ENCODE results near the gene OVCA2. TPM values are rescaled to one million over a fixed set of nuclear protein-coding genes. Genes with fewer than 3 reads are reported as not detected.

OVCA2 gene
- total RNA-seq, 4 donors from 2014 or later = 19.6 to 40.3 (median 36.5) TPM

GRCh38 chr17:2068519-2069051, 26.8 kb downstream of the OVCA2 start:
- Histone ChIP-seq H3K4me1 (peaks cover under 1 to 88% (median 61%) of the 10 kb centered on the region in 3 donors), H3K27ac (peak overlapping the region in 3 of 4 donors; percentile 86 to 95 (median 92)), H3K4me3 (no peak overlapping the region), H3K27me3 (peaks cover 3% of the 10 kb centered on the region), H3K9me3 (no peaks in the 10 kb centered on the region), H3K36me3 (peaks cover 0 to 82% of the 10 kb centered on the region in 2 donors)
- TF ChIP-seq EP300 (IDR thresholded peaks at IDR 0.05) = no peak
- TF ChIP-seq CTCF (IDR thresholded peaks at IDR 0.05) = no peak
- no peak for TF ChIP-seq POLR2A (IDR thresholded peaks at IDR 0.05)
- TF ChIP-seq POLR2AphosphoS5 (IDR thresholded peaks at IDR 0.05) = no peak
- WGBS, 2 donors (ENCODE audit: low coverage in 1 of 2) = 83% methylated on average over 2 of the region's 15 CpGs; no CpG with 5 or more reads in 1 of the 2 donors
- ATAC-seq = no peak

GRCh38 chr17:2070241-2071023, 28.6 kb downstream of the OVCA2 start:
- peak overlapping the region in 3 of 4 donors; percentile 73 to 85 (median 77) for H3K27ac ChIP-seq

GRCh38 chr17:2071024-2071385, 29.2 kb downstream of the OVCA2 start:
- 100% methylated on average over 1 of the region's 6 CpGs; no CpG with 5 or more reads in 1 of the 2 donors for WGBS, 2 donors (ENCODE audit: low coverage in 1 of 2)
- H3K4me1 ChIP-seq = peaks cover 0 to 82% (median 56%) of the 10 kb centered on the region in 3 donors
- no peaks in the 10 kb centered on the region for H3K27me3 ChIP-seq
- peaks cover 0 to 71% of the 10 kb centered on the region in 2 donors for H3K36me3 ChIP-seq
- no peak for TF ChIP-seq POLR2AphosphoS5 (IDR thresholded peaks at IDR 0.05)
- TF ChIP-seq CTCF (IDR thresholded peaks at IDR 0.05) = no peak
- TF ChIP-seq EP300 (IDR thresholded peaks at IDR 0.05) = no peak
- no peak for TF ChIP-seq POLR2A (IDR thresholded peaks at IDR 0.05)
- H3K27ac ChIP-seq = peak overlapping the region; percentile 15 to 85 (median 75)
- no peak for ATAC-seq
- H3K9me3 ChIP-seq = no peaks in the 10 kb centered on the region
- H3K4me3 ChIP-seq = no peak overlapping the region

More at GRCh38 chr17:2070241-2071023, 28.6 kb downstream of the OVCA2 start:
- Histone ChIP-seq H3K4me3 (no peak overlapping the region), H3K4me1 (peaks cover 0 to 82% (median 57%) of the 10 kb centered on the region in 3 donors), H3K36me3 (peaks cover 0 to 73% of the 10 kb centered on the region in 2 donors), H3K27me3 (no peaks in the 10 kb centered on the region), H3K9me3 (no peaks in the 10 kb centered on the region)
- no peak for ATAC-seq
- TF ChIP-seq POLR2A (IDR thresholded peaks at IDR 0.05) = no peak
- TF ChIP-seq POLR2AphosphoS5 (IDR thresholded peaks at IDR 0.05) = no peak
- no peak for TF ChIP-seq EP300 (IDR thresholded peaks at IDR 0.05)
- no peak for TF ChIP-seq CTCF (IDR thresholded peaks at IDR 0.05)
- 90% methylated on average over 3 of the region's 13 CpGs; no CpG with 5 or more reads in 1 of the 2 donors for WGBS, 2 donors (ENCODE audit: low coverage in 1 of 2)

- TF ChIP-seq CTCF (IDR thresholded peaks at IDR 0.05) (peak in 1 of 4 experiments; percentile 11), EP300 (IDR thresholded peaks at IDR 0.05) (no peak), POLR2AphosphoS5 (IDR thresholded peaks at IDR 0.05) (peak; percentile 30)
- Histone ChIP-seq H3K27ac (peak overlapping the region; percentile 15 to 85 (median 75)), H3K4me1 (peaks cover 0 to 82% (median 58%) of the 10 kb centered on the region in 3 donors), H3K36me3 (peaks cover 0 to 70% of the 10 kb centered on the region in 2 donors), H3K4me3 (no peak overlapping the region), H3K27me3 (no peaks in the 10 kb centered on the region), H3K9me3 (no peaks in the 10 kb centered on the region)
- peak; percentile 52 for ATAC-seq
- WGBS, 2 donors (ENCODE audit: low coverage in 1 of 2) = 61% methylated on average over 7 of the region's 31 CpGs; no CpG with 5 or more reads in 1 of the 2 donors
These were observed 29.8 kb downstream of the OVCA2 start for GRCh38 chr17:2071455-2072281.

Measured in gastroesophageal sphincter (tissue), 4 donors.